COLO829 (cell line): ENCODE data around the gene CREB3.

ENCODE experiments used
- DNase-seq: peaks from one replicate; pipeline ENCODE4 v3.0.0; 2012; ENCODE audit warnings: low spot score

Gene CREB3

GRCh38 chr9:35749515-35750255 lies 17.2 kb downstream of the CREB3 start:
- no peak for DNase-seq

- DNase-seq: no peak
Observed at GRCh38 chr9:35750256-35750531, 17.7 kb downstream of the CREB3 start.

GRCh38 chr9:35753466-35753865 lies 21.0 kb downstream of the CREB3 start:
- DNase-seq: no peak

GRCh38 chr9:35754264-35754663 lies 21.8 kb downstream of the CREB3 start, which contains the start of gene MSMP:
TSS of gene MSMP (minus strand) at chr9:35754276. CDS start at chr9:35754129, 147 bp downstream.
- no peak for DNase-seq

- DNase-seq: no peak
Observed at GRCh38 chr9:35755071-35755470, 22.6 kb downstream of the CREB3 start.

GRCh38 chr9:35756275-35757225 lies 24.1 kb downstream of the CREB3 start:
- no peak for DNase-seq

- no peak for DNase-seq
Observed at GRCh38 chr9:35757226-35757891, 24.9 kb downstream of the CREB3 start.

- no peak for DNase-seq
Observed at GRCh38 chr9:35757892-35758275, 25.4 kb downstream of the CREB3 start.

- no peak for DNase-seq
Observed at GRCh38 chr9:35758475-35759050, 26.1 kb downstream of the CREB3 start.

- no peak for DNase-seq
Observed at GRCh38 chr9:35759795-35760194, 27.3 kb downstream of the CREB3 start.

- DNase-seq: no peak
Observed at GRCh38 chr9:35760651-35761050, 28.2 kb downstream of the CREB3 start.

- DNase-seq: no peak
Observed at GRCh38 chr9:35763181-35763580, 30.7 kb downstream of the CREB3 start.

- DNase-seq: no peak
Observed at GRCh38 chr9:35763803-35764202, 31.3 kb downstream of the CREB3 start.

- no peak for DNase-seq
Observed at GRCh38 chr9:35766997-35767396, 34.5 kb downstream of the CREB3 start.

- no peak for DNase-seq
Observed at GRCh38 chr9:35767458-35767857, 35.0 kb downstream of the CREB3 start.

GRCh38 chr9:35769763-35770162 lies 37.3 kb downstream of the CREB3 start:
- DNase-seq: no peak

- DNase-seq: no peak
Observed at GRCh38 chr9:35771075-35771433, 38.6 kb downstream of the CREB3 start.

- DNase-seq: peak; percentile 79
Observed at GRCh38 chr9:35771534-35771933, 39.1 kb downstream of the CREB3 start.

GRCh38 chr9:35771943-35772342 lies 39.5 kb downstream of the CREB3 start:
- DNase-seq: no peak

- DNase-seq: no peak
Observed at GRCh38 chr9:35774907-35775635, 42.6 kb downstream of the CREB3 start.

- DNase-seq: no peak
Observed at GRCh38 chr9:35776018-35776417, 43.6 kb downstream of the CREB3 start.

- no peak for DNase-seq
Observed at GRCh38 chr9:35778496-35778895, 46.0 kb downstream of the CREB3 start.
